ENCODE data around the gene ARHGEF28. TPM values are rescaled to one million over a fixed set of nuclear protein-coding genes. Genes with fewer than 3 reads are reported as not detected.

Gene ARHGEF28
- polyA plus RNA-seq, 1 donor from 2014 or later = not detected

GRCh38 chr5:73967347-73967746 is 341.4 kb downstream of the ARHGEF28 start:
- no peaks in the 10 kb centered on the region for H3F3A ChIP-seq (ENCODE audit: insufficient read depth, low read length, poor library complexity, severe bottlenecking)
- H3K4me2 ChIP-seq (ENCODE audit: low read length) = no peak overlapping the region
- no peak overlapping the region for H2AFZ ChIP-seq (ENCODE audit: low read depth, low read length)
- H3K36me3 ChIP-seq (ENCODE audit: insufficient read depth, low read length) = no peaks in the 10 kb centered on the region
- no peak overlapping the region for H3K9ac ChIP-seq (ENCODE audit: low read length)
- no peak for TF ChIP-seq EZH2 (IDR thresholded peaks at IDR 0.05; ENCODE audit: borderline replicate concordance, insufficient read depth, low read length, poor library complexity, severe bottlenecking)
- no peak for TF ChIP-seq RAD21 (conservative IDR thresholded peaks at IDR 0.05)
- TF ChIP-seq POLR2AphosphoS5 (IDR thresholded peaks at IDR 0.05) = no peak
- no peak overlapping the region for H3K4me3 ChIP-seq (ENCODE audit: low read length)
- H3K9me2 ChIP-seq (ENCODE audit: insufficient read depth, low read length) = no peaks in the 10 kb centered on the region
- H4K20me1 ChIP-seq (ENCODE audit: insufficient read depth) = no peaks in the 10 kb centered on the region
- H3K79me2 ChIP-seq (replicated peaks; ENCODE audit: insufficient read depth, low read length) = no peaks in the 10 kb centered on the region
- no peaks in the 10 kb centered on the region for H3K9me3 ChIP-seq (ENCODE audit: low read length)
- H3K27ac ChIP-seq (ENCODE audit: low read length) = no peak overlapping the region
- no peaks in the 10 kb centered on the region for H3K27me3 ChIP-seq (ENCODE audit: insufficient read depth, low read depth, low read length)

GRCh38 chr5:73968246-73968645 is 342.2 kb downstream of the ARHGEF28 start:
- TF ChIP-seq SMC3 (conservative IDR thresholded peaks at IDR 0.05; ENCODE audit: poor library complexity) (no peak), RAD21 (conservative IDR thresholded peaks at IDR 0.05) (no peak), MXI1 (conservative IDR thresholded peaks at IDR 0.05; ENCODE audit: poor library complexity, severe bottlenecking) (no peak), EZH2 (IDR thresholded peaks at IDR 0.05; ENCODE audit: borderline replicate concordance, insufficient read depth, low read length, poor library complexity, severe bottlenecking) (no peak), CTCF (IDR thresholded peaks at IDR 0.05; ENCODE audit: poor library complexity, severe bottlenecking) (no peak), POLR2AphosphoS5 (IDR thresholded peaks at IDR 0.05) (no peak), REST (IDR thresholded peaks at IDR 0.05; ENCODE audit: borderline replicate concordance) (no peak), EP300 (conservative IDR thresholded peaks at IDR 0.05; ENCODE audit: poor library complexity, severe bottlenecking) (no peak), TAF1 (IDR thresholded peaks at IDR 0.05; ENCODE audit: low read depth) (no peak)
- H3K79me2 ChIP-seq (replicated peaks; ENCODE audit: insufficient read depth, low read length) = no peaks in the 10 kb centered on the region
- no peak overlapping the region for H2AFZ ChIP-seq (ENCODE audit: low read depth, low read length)

GRCh38 chr5:73968729-73969128 is 342.7 kb downstream of the ARHGEF28 start:
- Histone ChIP-seq H3K27ac (ENCODE audit: low read length) (no peak overlapping the region), H3K4me3 (ENCODE audit: low read length) (no peak overlapping the region), H3K9ac (ENCODE audit: low read length) (no peak overlapping the region), H3K9me2 (ENCODE audit: insufficient read depth, low read length) (no peaks in the 10 kb centered on the region), H3K4me2 (ENCODE audit: low read length) (no peak overlapping the region), H3K27me3 (ENCODE audit: insufficient read depth, low read depth, low read length) (no peaks in the 10 kb centered on the region), H3K9me3 (ENCODE audit: low read length) (no peaks in the 10 kb centered on the region), H2AFZ (ENCODE audit: low read depth, low read length) (no peak overlapping the region), H3F3A (ENCODE audit: insufficient read depth, low read length, poor library complexity, severe bottlenecking) (no peaks in the 10 kb centered on the region), H3K36me3 (ENCODE audit: insufficient read depth, low read length) (no peaks in the 10 kb centered on the region), H4K20me1 (ENCODE audit: insufficient read depth) (no peaks in the 10 kb centered on the region), H3K79me2 (replicated peaks; ENCODE audit: insufficient read depth, low read length) (no peaks in the 10 kb centered on the region)
- TF ChIP-seq CTCF (IDR thresholded peaks at IDR 0.05; ENCODE audit: poor library complexity, severe bottlenecking) (no peak), EP300 (conservative IDR thresholded peaks at IDR 0.05; ENCODE audit: poor library complexity, severe bottlenecking) (no peak), SMC3 (conservative IDR thresholded peaks at IDR 0.05; ENCODE audit: poor library complexity) (no peak), MXI1 (conservative IDR thresholded peaks at IDR 0.05; ENCODE audit: poor library complexity, severe bottlenecking) (no peak), REST (IDR thresholded peaks at IDR 0.05; ENCODE audit: borderline replicate concordance) (no peak)

More at GRCh38 chr5:73968246-73968645, 342.2 kb downstream of the ARHGEF28 start:
- Histone ChIP-seq H3K4me2 (ENCODE audit: low read length) (no peak overlapping the region), H3K27me3 (ENCODE audit: insufficient read depth, low read depth, low read length) (no peaks in the 10 kb centered on the region), H3F3A (ENCODE audit: insufficient read depth, low read length, poor library complexity, severe bottlenecking) (no peaks in the 10 kb centered on the region), H3K27ac (ENCODE audit: low read length) (no peak overlapping the region), H3K9ac (ENCODE audit: low read length) (no peak overlapping the region), H3K4me3 (ENCODE audit: low read length) (no peak overlapping the region), H3K9me2 (ENCODE audit: insufficient read depth, low read length) (no peaks in the 10 kb centered on the region), H3K9me3 (ENCODE audit: low read length) (no peaks in the 10 kb centered on the region), H3K36me3 (ENCODE audit: insufficient read depth, low read length) (no peaks in the 10 kb centered on the region), H4K20me1 (ENCODE audit: insufficient read depth) (no peaks in the 10 kb centered on the region)

Data from neural cell (in vitro differentiated cells).